Glutamatergic neuron (in vitro differentiated cells): Measurements from ENCODE around the gene VSTM1. TPM values are rescaled to one million over a fixed set of nuclear protein-coding genes. Genes with fewer than 3 reads are reported as not detected.
A peak's percentile ranks its signal among the peaks of the same experiment; 100 is the strongest.

Experiments
- DNase-seq: peaks from one replicate; pipeline ENCODE4 v3.0.0; 2022
- H3K27ac Mint-ChIP-seq: one replicate; pipeline ENCODE4 v1.8.0; 2020; ENCODE audit warnings: mild to moderate bottlenecking, mixed read lengths, inconsistent platforms; ENCODE audit not compliant: unreplicated experiment
- H3K27me3 Mint-ChIP-seq: one replicate; pipeline ENCODE4 v1.8.0; 2020; ENCODE audit warnings: mild to moderate bottlenecking, moderate library complexity, mixed read lengths, inconsistent platforms; ENCODE audit not compliant: unreplicated experiment
- H3K36me3 Mint-ChIP-seq: one replicate; pipeline ENCODE4 v1.8.0; 2020; ENCODE audit warnings: mild to moderate bottlenecking, mixed read lengths, inconsistent platforms; ENCODE audit not compliant: unreplicated experiment
- H3K4me1 Mint-ChIP-seq: one replicate; pipeline ENCODE4 v1.8.0; 2020; ENCODE audit warnings: mild to moderate bottlenecking, low read depth, mixed read lengths, inconsistent platforms; ENCODE audit not compliant: unreplicated experiment
- H3K4me3 Mint-ChIP-seq: one replicate; pipeline ENCODE4 v1.8.0; 2020; ENCODE audit warnings: mild to moderate bottlenecking, mixed read lengths, inconsistent platforms; ENCODE audit not compliant: unreplicated experiment
- H3K9me3 Mint-ChIP-seq: one replicate; pipeline ENCODE4 v1.8.0; 2020; ENCODE audit warnings: mild to moderate bottlenecking, moderate library complexity, mixed read lengths, inconsistent platforms; ENCODE audit not compliant: unreplicated experiment
- CTCF ChIP-seq: fragments of 200-600 bp; sonication (generic); IDR thresholded peaks from one replicate; pipeline ENCODE4 v1.5.0; 2021; ENCODE audit not compliant: partially characterized antibody, unreplicated experiment
- total RNA-seq: library from RNA; stranded (reverse); fragmentation: NEBNext Ultra II Directional; extraction: Animal tissue kit (Norgen Biotek cat#: 25700); gene quantifications from one replicate; pipeline ENCODE4 v1.2.1, GENCODE V29; 2021; ENCODE audit not compliant: unreplicated experiment

VSTM1 gene
- total RNA-seq, 1 donor from 2014 or later, result not detected

GRCh38 chr19:54029930-54030490, 33.7 kb downstream of the VSTM1 start:
- no peaks in the 10 kb centered on the region for H3K27me3 Mint-ChIP-seq
- no peaks in the 10 kb centered on the region for H3K36me3 Mint-ChIP-seq
- no peaks in the 10 kb centered on the region for H3K9me3 Mint-ChIP-seq
- peak; percentile 79 for DNase-seq
- no peak overlapping the region for H3K4me3 Mint-ChIP-seq
- peak; percentile 66 for TF ChIP-seq CTCF
- H3K4me1 Mint-ChIP-seq, result peaks cover 2% of the 10 kb centered on the region
- no peak overlapping the region for H3K27ac Mint-ChIP-seq

- TF ChIP-seq CTCF, result no peak
- no peak overlapping the region for H3K27ac Mint-ChIP-seq
- no peaks in the 10 kb centered on the region for H3K36me3 Mint-ChIP-seq
- DNase-seq, result no peak
- peaks cover 2% of the 10 kb centered on the region for H3K4me1 Mint-ChIP-seq
- no peaks in the 10 kb centered on the region for H3K9me3 Mint-ChIP-seq
- H3K27me3 Mint-ChIP-seq, result peaks cover under 1% of the 10 kb centered on the region
- no peak overlapping the region for H3K4me3 Mint-ChIP-seq
These were observed 34.4 kb downstream of the VSTM1 start for GRCh38 chr19:54029301-54029700.

GRCh38 chr19:54026656-54027055, 37.0 kb downstream of the VSTM1 start:
- no peak for DNase-seq
- no peak overlapping the region for H3K4me3 Mint-ChIP-seq
- no peak overlapping the region for H3K27ac Mint-ChIP-seq
- no peaks in the 10 kb centered on the region for H3K36me3 Mint-ChIP-seq
- peaks cover 6% of the 10 kb centered on the region for H3K27me3 Mint-ChIP-seq
- H3K9me3 Mint-ChIP-seq, result no peaks in the 10 kb centered on the region
- no peak for TF ChIP-seq CTCF
- H3K4me1 Mint-ChIP-seq, result peaks cover 6% of the 10 kb centered on the region

- Mint-ChIP-seq H3K4me3 (no peak overlapping the region), H3K27me3 (peaks cover 10% of the 10 kb centered on the region), H3K36me3 (no peaks in the 10 kb centered on the region), H3K4me1 (peaks cover 5% of the 10 kb centered on the region), H3K27ac (no peak overlapping the region), H3K9me3 (no peaks in the 10 kb centered on the region)
- no peak for TF ChIP-seq CTCF
- DNase-seq, result no peak
These were observed 39.0 kb downstream of the VSTM1 start for GRCh38 chr19:54024660-54025059.

- Mint-ChIP-seq H3K9me3 (no peaks in the 10 kb centered on the region), H3K4me1 (peaks cover 5% of the 10 kb centered on the region), H3K27me3 (peaks cover 10% of the 10 kb centered on the region), H3K4me3 (no peak overlapping the region), H3K27ac (no peak overlapping the region), H3K36me3 (no peaks in the 10 kb centered on the region)
- TF ChIP-seq CTCF, result no peak
- DNase-seq, result no peak
These were observed 40.5 kb downstream of the VSTM1 start for GRCh38 chr19:54023191-54023590.
